Body of pancreas (tissue), 4 donors: ENCODE results near the gene CAMK2A.

Source experiments
- CTCF ChIP-seq, 7 experiments: fragments of 450-650 bp in 4 of 7; fragments of 200-600 bp in 3 of 7; sonication (generic) in 3 of 7; IDR thresholded peaks; one replicate each; pipeline ENCODE4 v1.5.1; 2016 to 2019; ENCODE audit warnings: antibody characterized with exemption in 7 of 7
- POLR2A ChIP-seq, 3 donors: fragments of 450-650 bp; IDR thresholded peaks; one replicate each; pipeline ENCODE4 v1.6.1; 2016; ENCODE audit warnings: antibody characterized with exemption in 3 of 3, mild to moderate bottlenecking in 2 of 3

DNA sequence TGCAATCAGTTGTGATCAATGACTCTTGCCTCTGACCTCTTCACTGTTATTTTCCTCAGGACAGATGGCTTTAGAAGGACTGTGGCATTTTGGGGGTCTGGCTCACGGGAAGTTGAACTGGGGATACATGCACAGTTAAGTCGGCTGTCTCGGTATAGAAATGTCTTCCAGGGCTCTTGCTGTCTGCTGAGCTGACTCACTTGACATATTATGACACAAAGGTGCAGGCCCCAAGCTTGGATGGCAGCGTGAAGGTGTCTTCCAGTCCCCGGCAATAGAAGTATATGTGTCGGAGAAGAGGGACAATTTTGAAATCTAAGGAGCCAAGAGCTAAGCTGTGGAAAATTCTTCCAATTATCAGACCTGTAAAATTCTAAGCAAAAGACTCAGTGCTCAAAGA, 22.9 kb upstream of the CAMK2A start:
- TF ChIP-seq CTCF (IDR thresholded peaks at IDR 0.05) (no peak), POLR2A (IDR thresholded peaks at IDR 0.05) (no peak)
